Bronchial epithelial cell (primary cell): Measurements from ENCODE around the gene DEFB132. TPM values are rescaled to one million over a fixed set of nuclear protein-coding genes. Genes with fewer than 3 reads are reported as not detected.
"Not testable (repeated sequence)": the region's sequence is repeated elsewhere in the genome, so short reads cannot be mapped to it uniquely, and the experiment has no call there.

Experiments used
- DNase-seq: peaks from one replicate; pipeline ENCODE4 v3.0.0-alpha.2; 2010; ENCODE audit warnings: low read depth
- FAIRE-seq: peaks from 2 replicates; lab custom pipeline; 2011; peaks lifted over from hg19 to GRCh38; lab: Jason Lieb, UNC
- H3K27me3 ChIP-seq: 2 replicates; pipeline ENCODE4 v1.5.1; 2011; ENCODE audit warnings: low read length; ENCODE audit not compliant: control insufficient read depth, insufficient read depth
- H3K36me3 ChIP-seq: 2 replicates; pipeline ENCODE4 v1.5.1; 2011; ENCODE audit warnings: low read length; ENCODE audit not compliant: control insufficient read depth, insufficient read depth
- H3K4me3 ChIP-seq: 2 replicates; pipeline ENCODE4 v1.5.1; 2011; ENCODE audit warnings: mild to moderate bottlenecking, low read depth, low read length, control low read depth
- CTCF ChIP-seq: IDR thresholded peaks from 2 replicates; pipeline ENCODE4 v1.5.1; 2011; ENCODE audit warnings: mild to moderate bottlenecking, moderate library complexity, low read length, control low read depth, inconsistent platforms; ENCODE audit not compliant: insufficient read depth, severe bottlenecking
- total RNA-seq: library from RNA; depleted of rRNA; stranded (reverse); fragments of >200 nt; gene quantifications from 2 replicates; pipeline ENCODE4 v1.2.1, GENCODE V29; 2014

The DEFB132 gene
- total RNA-seq, 1 donor from 2014 or later, result not detected

- FAIRE-seq, result no peak
- no peak for TF ChIP-seq CTCF
- H3K27me3 ChIP-seq, result no peaks in the 10 kb centered on the region
- DNase-seq, result no peak
- H3K36me3 ChIP-seq, result no peaks in the 10 kb centered on the region
- H3K4me3 ChIP-seq, result no peak overlapping the region
Measured at GRCh38 chr20:217266-217665, 40.3 kb upstream of the DEFB132 start.

DNA sequence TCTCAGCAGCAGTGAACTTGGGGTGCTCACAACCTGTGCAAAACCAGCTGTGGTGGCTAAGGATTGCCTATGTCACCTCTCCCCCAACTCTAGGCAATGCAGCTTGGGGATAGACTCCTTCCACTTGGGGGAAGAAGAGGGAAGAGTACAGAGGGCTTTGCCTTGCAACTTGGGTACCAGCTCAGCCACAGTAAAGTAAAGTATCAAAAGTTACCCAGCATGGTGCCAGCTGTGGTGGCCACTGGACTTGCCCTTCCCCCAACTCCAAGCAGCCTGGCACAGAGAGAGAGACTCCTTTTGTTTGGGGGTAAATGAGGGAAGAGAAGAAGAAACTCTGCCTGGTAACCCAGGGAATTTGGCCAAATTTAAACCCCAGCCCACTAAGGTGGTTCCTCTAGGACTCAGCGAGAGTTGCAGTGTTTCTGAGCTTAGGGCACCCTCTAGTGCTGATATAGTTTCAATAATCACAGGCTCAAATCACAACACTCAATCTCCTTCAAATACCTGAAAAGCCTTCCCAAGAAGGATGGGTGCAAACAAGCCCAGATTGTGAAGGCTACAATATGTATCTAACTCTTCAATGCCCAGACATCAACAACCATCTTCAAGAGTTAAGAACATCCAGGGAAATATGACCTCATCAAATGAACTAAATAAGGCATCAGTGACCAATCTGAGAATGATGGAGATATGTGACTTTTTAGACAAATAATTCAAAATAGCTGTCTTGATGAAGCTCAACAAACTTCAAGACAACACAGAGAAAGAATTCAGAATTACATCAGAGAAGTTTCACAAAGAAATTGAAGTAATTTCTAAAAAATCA lies 38.0 kb upstream of the DEFB132 start:
- DNase-seq (peak; percentile 32), FAIRE-seq (no peak)
- no peak overlapping the region for H3K4me3 ChIP-seq
- no peaks in the 10 kb centered on the region for H3K36me3 ChIP-seq
- peak; percentile 54 for TF ChIP-seq CTCF
- no peaks in the 10 kb centered on the region for H3K27me3 ChIP-seq

DNA sequence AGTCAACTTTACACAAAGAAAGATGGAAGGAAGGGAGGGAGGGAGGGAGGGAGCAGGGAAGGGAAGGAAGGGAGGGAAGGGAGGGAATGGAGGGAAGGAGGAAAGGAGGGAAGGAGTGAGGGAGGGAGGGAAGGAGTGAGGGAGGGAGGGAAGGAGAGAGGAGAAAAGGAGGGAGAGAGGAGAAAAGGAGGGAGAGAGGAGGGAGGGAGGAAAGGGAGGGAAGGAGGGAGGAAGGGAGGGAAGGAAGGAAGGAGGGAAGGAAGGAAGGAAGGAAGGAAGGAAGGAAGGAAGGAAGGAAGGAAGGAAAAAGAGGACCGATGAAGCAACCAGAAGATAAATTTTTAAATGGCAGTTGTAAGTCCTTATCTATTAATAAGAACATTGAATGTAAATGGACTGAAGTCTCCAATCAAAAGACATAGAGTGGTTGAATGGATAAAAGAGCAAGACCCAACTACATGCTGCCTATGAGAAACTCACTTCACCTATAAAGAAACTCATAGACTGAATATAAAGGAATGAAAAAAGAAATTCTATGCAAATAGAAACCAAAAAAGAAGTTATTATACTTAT lies 36.2 kb upstream of the DEFB132 start:
- H3K4me3 ChIP-seq, result no peak overlapping the region
- no peak for FAIRE-seq
- no peak for TF ChIP-seq CTCF
- H3K27me3 ChIP-seq, result no peaks in the 10 kb centered on the region
- no peaks in the 10 kb centered on the region for H3K36me3 ChIP-seq
- DNase-seq, result no peak

DNA sequence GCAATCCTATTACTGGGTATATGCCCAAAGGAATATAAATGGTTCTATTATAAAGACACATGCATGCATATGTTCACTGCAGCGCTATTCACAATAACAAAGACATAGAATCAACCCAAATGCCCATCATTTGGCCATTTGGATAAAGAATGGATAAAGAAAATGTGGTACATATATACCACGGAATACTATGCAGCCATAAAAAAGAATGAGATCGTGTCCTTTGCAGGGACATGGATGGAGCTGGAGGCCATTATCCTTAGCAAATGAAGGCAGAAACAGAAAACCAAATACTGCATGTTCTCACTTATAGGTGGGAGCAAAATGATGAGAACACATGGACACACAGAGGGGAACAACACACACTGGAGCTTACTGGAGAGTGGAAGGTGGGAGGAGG lies 31.6 kb upstream of the DEFB132 start:
- H3K27me3 ChIP-seq, H3K36me3 ChIP-seq, DNase-seq, FAIRE-seq, H3K4me3 ChIP-seq: not testable (repeated sequence)

DNA sequence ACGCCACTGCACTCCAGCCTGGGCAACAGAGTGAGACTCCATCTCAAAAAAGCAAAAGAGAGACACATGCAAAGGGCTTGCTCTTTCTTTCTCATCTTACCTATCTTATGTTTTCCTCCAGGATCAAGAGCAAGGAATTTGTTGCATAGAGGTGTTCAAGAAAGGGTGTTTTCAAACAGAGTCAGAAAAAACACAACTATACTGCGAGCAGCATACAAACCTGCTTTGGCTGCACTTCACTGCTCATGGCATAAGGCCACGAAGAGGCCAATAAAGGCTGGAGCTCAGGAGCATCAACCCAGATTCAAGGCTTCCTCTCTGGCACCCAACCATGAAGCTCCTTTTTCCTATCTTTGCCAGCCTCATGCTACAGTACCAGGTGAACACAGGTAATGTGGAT lies 30.6 kb upstream of the DEFB132 start, which contains the start of gene DEFB129:
DEFB129 (plus strand) TSS at position 301 of the 400 bp plus-strand sequence; CDS start at position 332, 31 bp downstream.
- TF ChIP-seq CTCF, result no peak
- Histone ChIP-seq H3K36me3 (no peaks in the 10 kb centered on the region), H3K27me3 (no peaks in the 10 kb centered on the region), H3K4me3 (no peak within 1 kb of the TSS)
- FAIRE-seq (peak; percentile 18), DNase-seq (no peak)

DNA sequence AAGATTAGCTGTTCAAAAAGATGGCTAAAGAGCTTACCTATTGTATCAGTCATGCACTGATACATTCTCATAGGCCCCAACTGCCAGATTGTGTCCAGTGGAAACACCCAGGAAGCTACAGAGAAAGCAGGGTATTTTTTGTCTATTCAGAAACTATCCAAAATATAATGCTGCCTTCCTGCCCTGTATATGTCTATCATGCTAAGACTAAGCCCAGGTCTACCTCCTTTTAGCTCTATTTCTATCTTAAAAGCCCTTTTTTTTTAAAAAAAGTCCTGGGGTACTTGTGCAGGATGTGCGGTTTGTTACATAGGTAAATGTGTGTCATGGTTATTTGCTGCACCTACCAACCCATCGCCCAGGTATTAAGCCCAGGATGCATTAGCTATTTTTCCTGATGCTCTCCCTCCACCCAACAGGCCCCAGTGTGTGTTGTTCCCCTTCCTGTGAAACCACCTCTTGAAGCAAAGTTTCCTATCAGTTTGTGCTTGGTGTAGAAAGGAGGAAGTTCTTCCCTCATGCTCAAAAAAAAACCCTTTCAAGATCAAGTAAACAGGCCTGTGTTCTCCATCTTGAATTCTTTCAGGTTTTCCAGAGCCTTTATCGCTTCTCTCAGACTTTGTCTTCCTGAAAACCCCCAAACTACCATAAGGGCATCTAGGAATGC lies 30.0 kb upstream of the DEFB132 start:
- H3K4me3 ChIP-seq, result no peak overlapping the region
- H3K36me3 ChIP-seq, result no peaks in the 10 kb centered on the region
- FAIRE-seq, result no peak
- DNase-seq, result no peak
- H3K27me3 ChIP-seq, result no peaks in the 10 kb centered on the region
- no peak for TF ChIP-seq CTCF
